IMR-90 (cell line): ENCODE data around the gene WNT9B. TPM values are rescaled to one million over a fixed set of nuclear protein-coding genes. Genes with fewer than 3 reads are reported as not detected.

Experiments
- ATAC-seq: fragments of 200-7000 bp; cut with Tn5 transposase; 2 replicates; pipeline ENCODE4 v1.9.1; 2020; ENCODE audit warnings: low read depth, mild to moderate bottlenecking, moderate library complexity
- BruUV-seq: library from RNA; stranded (reverse); fragments of 400-500 nt; replicated peaks from 2 replicates; lab custom pipeline; 2021; lab: Mats Ljungman, UMichigan
- CTCF ChIA-PET: fragments of 300-600 bp; formaldehyde crosslinking; extraction: SDS; loops from one replicate; lab custom pipeline; 2021; ENCODE audit warnings: antibody characterized with exemption; lab: Yijun Ruan, JAX
- POLR2A ChIA-PET: fragments of 300-600 bp; sonication (Branson Sonifier 250); formaldehyde crosslinking; loops from one replicate; lab custom pipeline; 2022; ENCODE audit warnings: antibody characterized with exemption; ENCODE audit not compliant: unreplicated experiment; lab: Charles Lee
- DNase-seq: peaks from one replicate; pipeline ENCODE4 v3.0.0; 2013
- H2AFZ ChIP-seq: replicated peaks from 2 replicates; pipeline ENCODE3; 2013; ENCODE audit warnings: low read length, mild to moderate bottlenecking; ENCODE audit not compliant: poor library complexity
- H2AK5ac ChIP-seq: 2 replicates; pipeline ENCODE4 v1.6.1; 2013; ENCODE audit warnings: low read depth, low read length, inconsistent platforms
- H2AK9ac ChIP-seq: replicated peaks from 2 replicates; pipeline ENCODE3; 2013; ENCODE audit warnings: mild to moderate bottlenecking, low read depth, low read length, moderate library complexity; ENCODE audit not compliant: poor library complexity
- H2BK120ac ChIP-seq: 2 replicates; pipeline ENCODE4 v1.6.1; 2013; ENCODE audit warnings: low read depth, low read length, inconsistent platforms
- H2BK15ac ChIP-seq: 3 replicates; pipeline ENCODE4 v1.6.1; 2013; ENCODE audit warnings: low read depth, low read length, inconsistent platforms
- H2BK20ac ChIP-seq: 2 replicates; pipeline ENCODE4 v1.6.1; 2013; ENCODE audit warnings: low read depth, mild to moderate bottlenecking, inconsistent platforms, low read length, moderate library complexity
- H2BK5ac ChIP-seq: 2 replicates; pipeline ENCODE4 v1.6.1; 2013; ENCODE audit warnings: mild to moderate bottlenecking, low read depth, low read length, inconsistent platforms; ENCODE audit not compliant: poor library complexity, severe bottlenecking
- H3K14ac ChIP-seq: replicated peaks from 2 replicates; pipeline ENCODE4 v1.6.1; 2013; ENCODE audit warnings: low read depth, low read length, inconsistent platforms
- H3K18ac ChIP-seq: 2 replicates; pipeline ENCODE4 v1.6.1; 2013; ENCODE audit warnings: low read depth, low read length, control low read depth
- H3K23ac ChIP-seq: 2 replicates; pipeline ENCODE4 v1.6.1; 2013; ENCODE audit warnings: low read depth, low read length, inconsistent platforms
- H3K27ac ChIP-seq: 2 replicates; pipeline ENCODE4 v1.5.1; 2013; ENCODE audit warnings: mild to moderate bottlenecking, control low read depth, low read length; ENCODE audit not compliant: insufficient read depth
- H3K27me3 ChIP-seq: 2 replicates; pipeline ENCODE4 v1.6.1; 2013; ENCODE audit warnings: low read length; ENCODE audit not compliant: control insufficient read depth, insufficient read depth
- H3K36me3 ChIP-seq: 2 replicates; pipeline ENCODE4 v1.6.1; 2013; ENCODE audit warnings: low read length, mixed read lengths; ENCODE audit not compliant: control insufficient read depth, insufficient read depth
- H3K4ac ChIP-seq: 2 replicates; pipeline ENCODE4 v1.6.1; 2013; ENCODE audit warnings: low read depth, low read length, inconsistent platforms
- H3K4me1 ChIP-seq: 2 replicates; pipeline ENCODE4 v1.6.1; 2013; ENCODE audit warnings: low read length, mixed read lengths; ENCODE audit not compliant: control insufficient read depth, insufficient read depth
- H3K4me2 ChIP-seq: 2 replicates; pipeline ENCODE4 v1.6.1; 2013; ENCODE audit warnings: low read depth, mild to moderate bottlenecking, control low read depth, low read length, moderate library complexity
- H3K4me3 ChIP-seq: 2 replicates; pipeline ENCODE4 v1.5.1; 2013; ENCODE audit warnings: low read depth, mild to moderate bottlenecking, control low read depth, low read length, moderate library complexity; ENCODE audit not compliant: insufficient read depth
- H3K56ac ChIP-seq: 2 replicates; pipeline ENCODE4 v1.6.1; 2013; ENCODE audit warnings: low read length, inconsistent platforms; ENCODE audit not compliant: insufficient read depth; ENCODE audit errors: extremely low read depth
- H3K79me1 ChIP-seq, 2 experiments: 2 replicates each; pipeline ENCODE4 v1.6.1; 2013; ENCODE audit warnings: low read length in 2 of 2, inconsistent platforms in 1 of 2, low read depth in 1 of 2
- H3K9ac ChIP-seq: 2 replicates; pipeline ENCODE4 v1.6.1; 2013; ENCODE audit warnings: low read depth, low read length, control low read depth
- H3K9me1 ChIP-seq: 2 replicates; pipeline ENCODE4 v1.6.1; 2013; ENCODE audit warnings: low read length, inconsistent platforms; ENCODE audit not compliant: insufficient read depth
- H3K9me3 ChIP-seq: 2 replicates; pipeline ENCODE4 v1.6.1; 2013; ENCODE audit warnings: low read length; ENCODE audit not compliant: control insufficient read depth, insufficient read depth
- H4K20me1 ChIP-seq: 2 replicates; pipeline ENCODE4 v1.6.1; 2013; ENCODE audit warnings: low read length, inconsistent platforms; ENCODE audit not compliant: insufficient read depth
- H4K5ac ChIP-seq: 2 replicates; pipeline ENCODE4 v1.6.1; 2013; ENCODE audit warnings: mild to moderate bottlenecking, low read depth, low read length, control low read depth
- H4K8ac ChIP-seq, 2 experiments: 2 replicates each; pipeline ENCODE4 v1.6.1; 2013; ENCODE audit warnings: low read depth in 2 of 2, low read length in 2 of 2, control low read depth in 1 of 2, inconsistent platforms in 1 of 2
- H4K91ac ChIP-seq: 2 replicates; pipeline ENCODE4 v1.6.1; 2013; ENCODE audit warnings: low read depth, low read length, inconsistent platforms; ENCODE audit not compliant: insufficient read depth
- BHLHE40 ChIP-seq: fragments of 150-350 bp; IDR thresholded peaks from 2 replicates; pipeline ENCODE4 v1.6.1; 2016; ENCODE audit warnings: mild to moderate bottlenecking, low read depth, low read length
- CEBPB ChIP-seq: IDR thresholded peaks from 2 replicates; pipeline ENCODE4 v1.6.1; 2012; ENCODE audit warnings: low read depth, low read length, improper control_type of control experiment
- CHD1 ChIP-seq: IDR thresholded peaks from 2 replicates; pipeline ENCODE4 v1.6.1; 2012; ENCODE audit warnings: low read depth, low read length, improper control_type of control experiment
- CTCF ChIP-seq: conservative IDR thresholded peaks from 2 replicates; pipeline ENCODE4 v1.5.1; 2012; ENCODE audit warnings: mild to moderate bottlenecking, low read depth, low read length, improper control_type of control experiment
- ELK1 ChIP-seq: fragments of 150-350 bp; IDR thresholded peaks from 2 replicates; pipeline ENCODE4 v1.6.1; 2016; ENCODE audit warnings: low read depth, mild to moderate bottlenecking, low read length, moderate library complexity, borderline replicate concordance
- FOS ChIP-seq: fragments of 150-350 bp; IDR thresholded peaks from 2 replicates; pipeline ENCODE4 v1.6.1; 2016; ENCODE audit warnings: low read depth, low read length
- MAFK ChIP-seq: IDR thresholded peaks from 2 replicates; pipeline ENCODE4 v1.6.1; 2012; ENCODE audit warnings: low read depth, low read length, improper control_type of control experiment
- MAZ ChIP-seq: IDR thresholded peaks from 2 replicates; pipeline ENCODE4 v1.6.1; 2012; ENCODE audit warnings: low read depth, mild to moderate bottlenecking, low read length, improper control_type of control experiment, moderate library complexity, borderline replicate concordance
- MXI1 ChIP-seq: IDR thresholded peaks from 2 replicates; pipeline ENCODE4 v1.6.1; 2012; ENCODE audit warnings: low read depth, mild to moderate bottlenecking, low read length, moderate library complexity, borderline replicate concordance
- NFE2L2 ChIP-seq: fragments of 150-350 bp; IDR thresholded peaks from 2 replicates; pipeline ENCODE4 v1.6.1; 2016; ENCODE audit warnings: low read depth, mild to moderate bottlenecking, low read length
- POLR2A ChIP-seq: IDR thresholded peaks from 2 replicates; pipeline ENCODE4 v1.6.1; 2012; ENCODE audit warnings: mild to moderate bottlenecking, low read depth, low read length
- RAD21 ChIP-seq: IDR thresholded peaks from 2 replicates; pipeline ENCODE4 v1.6.1; 2012; ENCODE audit warnings: low read length, improper control_type of control experiment
- RCOR1 ChIP-seq: IDR thresholded peaks from 2 replicates; pipeline ENCODE4 v1.6.1; 2012; ENCODE audit warnings: mild to moderate bottlenecking, low read length, improper control_type of control experiment; ENCODE audit not compliant: insufficient replicate concordance
- RFX5 ChIP-seq: IDR thresholded peaks from 2 replicates; pipeline ENCODE4 v1.8.0; 2012; ENCODE audit warnings: low read depth, mild to moderate bottlenecking, low read length, moderate library complexity
- SMC3 ChIP-seq: fragments of 150-350 bp; IDR thresholded peaks from 2 replicates; pipeline ENCODE4 v1.6.1; 2016; ENCODE audit warnings: low read depth, mild to moderate bottlenecking, antibody characterized with exemption, low read length, moderate library complexity
- USF2 ChIP-seq: fragments of 150-350 bp; IDR thresholded peaks from 2 replicates; pipeline ENCODE4 v1.6.1; 2017; ENCODE audit warnings: mild to moderate bottlenecking, antibody characterized with exemption, low read length, low read depth
- WGBS, 2 experiments: methylation state at CpG; one replicate each; pipeline versions ENCODE4 v1.1.5 to v1.1.7; 2013; ENCODE audit warnings: missing lambda C conversion rate in 2 of 2; ENCODE audit not compliant: insufficient read length in 1 of 2; ENCODE audit errors: extremely low coverage in 2 of 2; 5-methylcytosine and 5-hydroxymethylcytosine counted together
- dilution Hi-C: fragments of 300-500 bp; cut with HindIII; formaldehyde crosslinking; loops from one replicate; pipeline ENCODE4 v1.14.3; 2018; ENCODE audit warnings: low sequenced_read_pairs; ENCODE audit not compliant: unreplicated experiment
- in situ Hi-C: fragments of 300-500 bp; cut with MboI; formaldehyde crosslinking; loops from 3 replicates; pipeline ENCODE4 v1.14.3; 2019; ENCODE audit warnings: low sequenced_read_pairs, inconsistent platforms, mixed read lengths
- intact Hi-C: fragments of 100-400 bp; cut with micrococcal nuclease; formaldehyde crosslinking; loops from 2 replicates; pipeline ENCODE4 v1.10.0; 2022
- polyA plus RNA-seq, 3 experiments: library from polyadenylated mRNA; depleted of rRNA; stranded (reverse); fragments of >200 nt; gene quantifications; 2 replicates each; pipeline ENCODE4 v1.2.3, GENCODE V29; 2012; ENCODE audit warnings: low replicate concordance in 1 of 3
- total RNA-seq: library from RNA; depleted of rRNA; stranded (reverse); fragments of >200 nt; gene quantifications from 2 replicates; pipeline ENCODE4 v1.2.3, GENCODE V29; 2012

Gene WNT9B
- total and polyA plus RNA-seq, 2 of the 4 experiments (the other 2 are of a cell fraction) = not detected

GRCh38 chr17:46814446-46814845 lies 36.9 kb upstream of the WNT9B start:
- Histone ChIP-seq H3K9ac (no peak overlapping the region), H3K4me3 (no peak overlapping the region), H3K9me3 (no peaks in the 10 kb centered on the region), H3K18ac (no peak overlapping the region), H3K27ac (no peak overlapping the region), H4K20me1 (no peaks in the 10 kb centered on the region), H2BK5ac (no peak overlapping the region), H3K4ac (no peak overlapping the region), H3K79me1 (no peaks in the 10 kb centered on the region), H3K4me1 (peaks cover 2% of the 10 kb centered on the region; the same call in 1 of the 2 replicates), H3K36me3 (no peaks in the 10 kb centered on the region), H4K91ac (no peak overlapping the region), H3K56ac (no peak overlapping the region), H2BK15ac (no peak overlapping the region), H2AK5ac (no peak overlapping the region), H2BK120ac (no peak overlapping the region), H4K5ac (no peak overlapping the region), H3K27me3 (peaks cover 59% of the 10 kb centered on the region), H3K4me2 (no peak overlapping the region), H3K23ac (no peak overlapping the region), H2AK9ac (no peak overlapping the region), H3K14ac (no peak overlapping the region), H2AFZ (no peak overlapping the region), H3K9me1 (no peaks in the 10 kb centered on the region), H2BK20ac (no peak overlapping the region), H4K8ac (no peak overlapping the region)
- intact Hi-C loops (no loop called here), in situ Hi-C loops (no loop called here), dilution Hi-C loops (no loop called here)
- ChIA-PET CTCF (no interaction called here), POLR2A (no interaction called here)
- DNase-seq (no peak), ATAC-seq (no peak)
- TF ChIP-seq RAD21 (no peak), NFE2L2 (no peak), CEBPB (no peak), FOS (no peak), POLR2A (no peak), MXI1 (no peak), USF2 (no peak), MAFK (no peak), RCOR1 (no peak), ELK1 (no peak), CTCF (no peak), RFX5 (no peak), SMC3 (no peak), MAZ (no peak), BHLHE40 (no peak), CHD1 (no peak)
- 23% methylated on average over 2 of the region's 7 CpGs; no CpG with 5 or more reads in 1 of the 2 experiments for WGBS, 2 experiments
- no TSS peak for BruUV-seq
